Fibroblast of upper back skin (primary cell): Measurements from ENCODE around the gene FHIT.
"Not testable (repeated sequence)": the region's sequence is repeated elsewhere in the genome, so short reads cannot be mapped to it uniquely, and the experiment has no call there.

Source experiments
- DNase-seq: peaks from one replicate; pipeline ENCODE4 v3.0.0-alpha.2; 2013

The FHIT gene

DNA sequence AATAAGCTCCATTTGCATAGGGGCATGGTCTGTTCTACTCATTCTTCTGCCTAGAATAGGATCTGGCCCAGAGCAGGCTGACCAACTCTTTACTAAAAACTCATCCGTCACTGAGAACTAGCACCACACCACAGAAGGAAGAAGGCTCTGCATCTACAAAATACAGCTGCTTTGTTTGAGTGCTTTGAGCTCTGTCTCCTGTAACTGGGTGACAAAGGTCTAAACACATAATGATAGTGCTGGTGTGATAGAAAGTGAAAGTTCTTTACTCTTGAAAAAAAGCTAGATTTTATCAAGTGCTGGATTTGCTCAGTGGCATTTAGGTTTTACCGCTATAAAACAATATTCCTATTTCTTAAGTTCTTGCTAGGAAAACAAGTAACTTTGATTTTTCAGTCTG is 140.7 kb downstream of the FHIT start:
- no peak for DNase-seq

DNA sequence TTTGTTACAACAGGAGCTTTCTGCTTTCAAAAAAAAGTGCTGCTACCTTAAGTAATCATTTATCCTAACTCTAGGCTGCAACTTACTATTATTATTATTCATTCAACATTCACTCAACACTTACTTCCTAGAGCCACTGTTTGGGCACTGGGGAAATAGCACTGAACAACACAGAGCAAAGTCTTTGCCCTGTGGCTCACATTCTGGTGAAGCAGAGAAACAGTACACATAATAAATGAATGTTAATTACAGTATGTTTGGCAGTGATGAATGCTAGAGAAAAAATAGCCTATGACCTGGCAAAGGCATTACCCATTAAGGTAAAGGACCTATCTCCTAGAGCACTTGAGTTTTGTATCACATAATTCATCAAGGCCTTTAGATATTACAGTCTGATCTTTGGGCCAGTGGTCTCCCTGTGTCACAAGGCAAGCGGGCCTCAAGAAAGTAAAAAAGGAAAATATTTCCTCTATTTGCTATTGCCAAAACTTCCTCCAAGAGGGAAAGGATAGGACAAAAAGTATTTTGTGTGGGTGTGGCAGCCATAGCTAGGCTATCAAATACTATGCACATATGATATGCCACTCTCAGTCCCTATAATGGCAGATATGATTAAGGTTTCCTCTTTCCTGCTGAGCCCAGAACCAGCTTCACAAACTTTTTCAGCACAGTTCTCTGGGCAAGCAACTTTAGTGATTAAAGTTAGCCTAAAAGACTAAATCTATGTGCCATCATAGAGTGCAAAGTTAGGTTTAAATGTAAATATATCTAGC is 142.8 kb downstream of the FHIT start:
- DNase-seq, result no peak

DNA sequence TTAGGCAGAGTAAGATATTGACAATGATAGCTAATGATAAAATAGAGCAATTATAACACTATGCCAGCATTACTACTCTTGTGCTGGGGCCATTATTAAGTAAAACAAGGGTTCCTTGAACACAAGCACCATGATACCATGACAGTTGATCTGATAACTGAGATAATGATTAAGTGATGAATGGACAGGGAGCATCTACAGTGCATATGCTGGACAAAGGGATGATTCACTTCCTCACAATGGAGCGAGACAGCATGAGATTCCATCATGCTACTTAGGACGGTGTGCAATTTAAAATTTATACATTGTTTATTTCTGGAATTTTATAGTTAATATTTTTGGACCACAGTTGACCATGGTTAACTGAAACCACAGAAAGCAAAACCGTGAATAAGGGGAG is 156.6 kb downstream of the FHIT start:
- no peak for DNase-seq

DNA sequence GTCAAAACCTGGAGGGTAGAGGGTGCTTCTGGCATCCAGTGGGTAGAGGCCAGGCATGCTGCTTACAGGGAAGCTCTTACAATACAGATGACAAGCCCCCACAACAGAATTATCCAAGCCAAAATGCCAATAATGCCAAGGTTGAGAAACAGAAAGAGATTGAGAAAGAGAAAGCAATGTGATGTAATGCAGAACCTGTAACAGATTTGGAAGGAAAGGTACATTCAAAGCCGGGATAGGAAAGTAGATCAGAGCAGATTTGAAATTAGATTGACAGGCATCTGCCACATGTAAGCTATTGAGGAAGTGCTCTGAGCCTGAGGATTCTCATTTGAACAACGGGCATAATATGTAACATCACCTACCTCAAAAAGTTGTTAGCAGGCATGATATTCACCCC is 157.9 kb downstream of the FHIT start:
- DNase-seq, result no peak

DNA sequence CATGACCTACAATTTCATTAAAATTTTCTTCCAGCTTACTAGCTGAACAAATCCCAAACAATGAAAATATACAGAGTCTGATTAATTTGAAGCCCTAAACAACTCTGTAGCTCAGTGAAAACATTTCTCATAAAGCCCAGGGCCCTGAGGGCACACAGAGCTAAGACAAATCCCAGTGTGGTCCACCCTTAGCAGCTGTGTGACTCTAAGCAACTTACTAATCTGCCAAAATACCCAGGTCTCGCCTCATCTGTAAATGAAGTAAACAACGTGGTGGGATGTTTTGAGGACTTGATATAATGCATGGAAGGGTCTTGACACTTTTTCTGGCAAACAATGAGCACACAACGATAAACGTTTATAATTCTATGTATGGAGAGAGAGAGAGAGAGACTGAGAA is 158.4 kb downstream of the FHIT start:
- DNase-seq, result no peak

DNA sequence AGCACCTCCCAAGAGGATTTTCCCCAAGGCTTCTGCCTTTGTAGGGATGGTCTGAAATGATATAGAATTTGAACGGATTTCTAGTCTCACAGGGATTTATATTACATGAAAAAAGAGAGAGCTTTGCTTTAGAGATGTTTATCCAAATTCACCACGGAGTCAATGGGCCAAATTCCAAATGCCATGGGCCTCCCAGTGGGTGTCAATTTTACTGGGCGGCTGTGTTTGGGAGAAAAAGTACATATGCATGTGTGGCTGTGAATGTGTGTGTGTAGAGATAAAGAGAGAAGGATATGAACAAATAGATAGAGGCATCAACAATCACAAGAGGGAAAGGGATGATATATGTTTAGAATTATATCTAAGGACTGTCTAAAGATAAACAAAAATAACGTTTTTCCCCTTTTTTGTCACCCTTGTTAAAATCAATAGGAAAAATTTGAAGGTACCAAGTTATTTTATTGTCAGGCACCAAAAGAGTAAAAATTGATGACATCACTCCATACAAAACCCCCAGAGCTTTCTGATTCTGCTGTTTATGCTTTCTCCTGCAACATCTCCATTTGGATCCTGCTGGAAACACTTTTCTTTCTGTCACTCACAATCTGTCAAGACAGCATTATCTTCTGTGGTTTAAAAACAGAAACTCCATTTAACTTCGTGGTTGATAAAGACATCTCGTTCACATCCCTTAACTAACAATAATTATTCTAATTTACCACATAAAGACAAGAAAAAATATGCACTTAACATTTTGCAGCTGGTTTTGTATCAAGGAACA is 160.7 kb downstream of the FHIT start:
- DNase-seq, result no peak

DNA sequence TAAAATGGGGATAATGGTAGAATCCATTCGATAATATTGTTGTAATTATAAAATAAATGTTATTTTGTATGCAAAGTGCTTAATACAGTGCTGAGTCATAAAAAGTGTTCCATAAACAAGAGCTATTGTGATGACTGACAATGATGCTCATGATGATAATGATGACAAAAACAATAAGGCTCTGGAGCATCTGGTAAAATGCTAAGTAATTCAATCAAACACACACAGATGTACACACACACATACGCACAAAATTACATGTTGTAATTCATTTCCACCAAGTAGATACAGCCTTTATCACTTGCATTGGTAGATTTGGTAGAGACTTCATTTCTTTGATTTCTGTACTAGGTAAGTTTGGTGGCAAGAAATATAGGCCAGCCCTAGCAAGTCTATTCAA is 163.8 kb downstream of the FHIT start:
- no peak for DNase-seq

DNA sequence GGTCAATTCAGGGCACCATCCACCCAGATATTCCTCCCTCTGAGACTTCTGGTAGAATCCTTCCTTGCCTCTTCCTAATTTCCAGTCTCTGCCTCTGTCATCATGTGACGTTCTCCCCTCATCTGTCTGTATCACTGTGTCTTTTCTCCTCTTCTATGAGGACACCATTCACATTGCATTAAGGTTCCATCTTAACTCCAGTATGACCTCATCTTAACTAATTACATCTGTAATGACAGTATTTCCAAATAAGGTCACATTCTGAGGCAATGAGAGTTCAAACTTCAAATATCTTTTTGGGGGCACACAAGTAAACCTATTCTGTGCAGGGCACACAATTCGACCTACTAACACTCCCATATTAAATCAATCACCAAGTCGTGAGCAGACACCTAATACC is 169.7 kb downstream of the FHIT start:
- no peak for DNase-seq

DNA sequence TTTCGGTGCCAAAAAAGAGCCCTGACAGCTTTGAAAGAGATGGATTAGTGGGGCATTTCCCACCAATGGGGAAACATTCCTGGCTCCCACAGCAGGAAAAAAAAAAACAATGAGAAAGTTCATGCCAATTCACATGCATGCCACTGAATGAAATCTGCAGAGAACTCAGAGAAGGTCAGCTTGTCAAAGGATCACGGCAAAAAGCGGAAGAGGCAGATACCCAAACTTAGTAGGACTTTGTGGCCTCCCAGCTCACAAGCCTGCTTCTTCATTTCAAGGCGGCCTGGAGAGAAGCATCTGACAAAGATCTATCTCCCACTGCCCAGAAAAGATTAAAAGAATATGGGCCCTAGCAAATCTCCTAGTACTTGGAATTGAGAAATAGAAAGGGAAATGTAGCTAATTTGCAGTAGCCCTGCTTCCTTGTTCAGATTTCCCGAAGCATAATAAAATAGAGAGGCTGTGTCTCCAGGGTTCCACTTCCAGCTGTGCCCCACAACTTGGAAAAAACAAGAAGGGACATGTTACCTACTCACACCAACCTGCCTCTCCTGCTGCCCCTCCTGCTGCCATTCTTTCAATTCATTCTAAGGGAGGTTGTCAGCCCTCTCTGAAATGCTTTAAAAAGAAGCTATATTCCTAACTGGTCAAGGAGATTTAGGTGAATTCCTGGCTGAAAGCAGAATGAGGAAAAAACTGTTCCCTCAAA is 170.4 kb downstream of the FHIT start:
- no peak for DNase-seq

DNA sequence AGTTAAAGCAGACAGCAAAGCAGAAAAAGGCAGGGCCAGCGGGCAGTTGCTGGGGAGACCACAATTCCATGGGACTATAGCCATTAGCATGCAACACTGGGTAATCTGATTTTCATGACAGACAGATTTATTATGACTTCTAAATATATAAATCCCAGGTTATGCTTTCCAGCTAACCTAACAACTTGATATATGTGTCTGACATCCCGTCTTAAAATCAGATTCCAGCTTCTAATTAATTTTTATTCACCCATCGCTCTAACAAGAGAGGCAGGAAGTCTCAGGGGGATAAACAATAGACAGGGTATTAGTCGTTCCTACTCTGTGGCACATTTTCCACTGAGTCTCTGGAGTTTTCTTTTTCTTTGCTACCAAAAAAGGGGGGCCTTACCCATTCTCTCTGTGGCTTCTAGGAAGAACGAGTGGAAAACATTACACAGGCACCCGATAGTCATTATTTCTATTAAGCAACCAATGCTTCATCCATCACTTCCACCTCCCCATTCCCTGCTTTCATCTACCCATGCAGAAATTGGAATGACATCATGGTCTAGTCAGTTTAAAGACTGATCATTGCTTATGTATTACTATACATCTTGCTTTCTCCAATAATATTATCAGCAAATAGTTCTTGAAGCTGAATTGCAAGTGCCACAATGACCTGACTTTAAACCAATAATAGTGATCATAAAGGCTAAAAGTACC is 173.1 kb downstream of the FHIT start:
- no peak for DNase-seq

DNA sequence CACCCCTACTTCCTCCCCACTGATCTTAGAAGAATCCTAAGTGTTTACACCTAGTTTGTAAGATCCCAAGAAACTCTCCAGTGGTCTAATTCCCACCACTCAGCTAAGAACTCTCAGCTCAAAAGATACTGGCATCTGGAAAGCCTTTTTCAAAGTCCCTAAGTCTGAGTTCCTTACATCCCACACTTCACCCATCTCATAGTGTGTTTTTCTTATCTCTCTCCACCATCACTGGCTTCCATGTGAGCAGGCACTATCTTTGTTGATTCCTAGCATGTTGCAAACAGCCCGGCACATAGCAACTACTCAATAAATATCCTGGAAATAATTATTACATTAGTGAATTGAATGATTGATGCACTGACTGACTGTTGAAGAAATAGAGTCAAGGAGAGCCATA is 173.7 kb downstream of the FHIT start:
- DNase-seq, result no peak

DNA sequence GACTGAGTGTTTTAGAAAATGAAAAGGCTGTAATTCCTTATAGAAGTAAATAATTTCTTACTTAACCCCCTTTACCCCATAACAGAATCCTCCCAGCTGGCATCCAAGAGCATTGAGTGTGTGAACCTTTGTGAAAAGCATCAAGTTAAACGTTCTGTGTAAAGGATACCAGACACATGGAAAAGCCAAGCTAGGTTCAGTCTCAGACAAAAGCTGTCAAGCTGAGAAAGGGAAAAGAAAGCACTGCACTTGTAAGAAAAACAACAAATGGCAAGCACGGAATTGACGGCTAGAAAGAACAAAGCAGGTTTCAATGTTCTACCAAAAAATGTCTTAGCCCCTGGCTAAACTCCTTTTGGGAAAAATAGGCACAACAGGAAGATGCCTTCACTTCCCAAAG is 176.5 kb downstream of the FHIT start:
- no peak for DNase-seq

DNA sequence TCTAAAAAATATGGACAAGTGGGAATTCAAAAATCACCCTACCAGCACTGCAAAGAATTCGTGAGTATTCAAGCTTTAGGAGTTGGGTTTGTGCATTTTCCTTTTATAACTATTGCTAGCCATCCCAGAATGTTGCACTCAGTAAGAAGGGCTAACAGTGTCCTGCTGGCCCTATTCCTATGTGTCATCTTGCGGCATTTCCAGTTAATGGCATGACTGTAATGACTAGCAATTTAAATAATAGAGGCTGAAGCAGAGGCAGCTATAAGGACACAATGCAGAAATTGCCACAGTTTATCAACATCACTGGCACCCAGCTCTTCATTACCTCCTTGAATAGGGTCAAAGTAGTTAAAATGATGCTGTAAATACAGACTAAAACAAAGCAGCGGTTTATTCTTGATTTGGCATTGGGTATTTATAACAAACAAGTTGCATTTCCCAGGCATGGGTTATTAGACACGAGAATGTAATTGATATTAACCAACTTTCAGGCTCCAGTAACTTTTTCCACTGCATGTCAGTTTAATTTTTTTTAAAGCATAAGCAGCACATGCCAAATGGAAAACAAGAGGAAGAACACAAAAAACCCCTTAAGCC is 177.6 kb downstream of the FHIT start:
- DNase-seq, result no peak

DNA sequence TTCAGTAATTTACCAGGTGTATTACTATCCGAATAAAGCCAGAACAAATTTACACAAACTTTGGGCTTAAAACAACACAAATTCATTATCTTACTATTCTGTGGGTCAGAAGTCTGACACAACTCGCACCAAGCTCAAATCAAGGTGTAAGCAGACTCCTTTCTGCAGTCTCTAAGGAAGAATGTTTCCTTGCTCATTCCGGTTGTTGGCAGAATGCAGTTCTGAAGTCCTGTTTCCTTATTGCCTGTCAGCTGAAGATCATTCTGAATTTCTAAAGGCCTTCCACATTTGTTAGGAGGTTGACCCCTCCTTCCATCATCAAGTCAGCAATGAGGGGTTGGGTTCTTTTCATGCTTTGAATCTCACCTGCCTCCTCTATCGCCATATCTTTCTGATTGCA is 183.2 kb downstream of the FHIT start:
- DNase-seq, result no peak

DNA sequence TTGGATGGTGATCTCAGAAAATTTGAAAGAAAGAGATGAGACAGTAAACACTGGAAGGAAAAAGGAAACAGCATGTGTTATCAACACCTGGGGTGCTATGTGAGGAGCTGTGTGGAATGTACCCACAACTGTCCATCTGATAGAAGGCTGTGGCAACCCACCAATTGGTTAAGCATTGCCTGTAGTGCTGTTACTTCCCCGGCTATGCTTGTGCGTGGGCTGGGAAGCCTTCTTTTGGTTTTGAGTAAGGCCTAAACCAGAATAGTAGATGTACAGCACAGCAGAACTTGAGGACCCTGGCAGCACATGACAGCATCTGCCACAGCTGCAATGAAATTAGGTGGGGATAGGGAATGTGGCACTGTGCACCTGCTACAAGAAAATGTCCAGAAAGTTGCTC is 184.5 kb downstream of the FHIT start:
- DNase-seq, result no peak

DNA sequence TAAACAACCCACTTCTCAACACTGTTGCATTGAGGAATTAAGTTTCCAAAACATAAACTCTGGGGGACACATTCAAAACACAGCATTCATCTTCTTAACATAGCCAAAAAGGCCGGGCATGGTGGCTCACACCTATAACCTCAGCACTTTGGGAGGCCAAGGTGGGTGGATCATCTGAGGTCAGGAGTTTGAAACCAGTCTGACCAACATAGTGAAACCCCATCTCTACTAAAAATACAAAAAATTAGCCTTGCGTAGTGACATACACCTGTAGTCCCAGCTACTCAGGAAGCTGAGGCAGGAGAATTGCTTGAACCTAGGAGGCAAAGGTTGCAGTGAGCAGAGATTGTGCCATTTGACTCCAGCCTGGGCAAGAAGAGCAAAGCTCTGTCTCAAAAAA is 185.0 kb downstream of the FHIT start:
- DNase-seq, result not testable (repeated sequence)

DNA sequence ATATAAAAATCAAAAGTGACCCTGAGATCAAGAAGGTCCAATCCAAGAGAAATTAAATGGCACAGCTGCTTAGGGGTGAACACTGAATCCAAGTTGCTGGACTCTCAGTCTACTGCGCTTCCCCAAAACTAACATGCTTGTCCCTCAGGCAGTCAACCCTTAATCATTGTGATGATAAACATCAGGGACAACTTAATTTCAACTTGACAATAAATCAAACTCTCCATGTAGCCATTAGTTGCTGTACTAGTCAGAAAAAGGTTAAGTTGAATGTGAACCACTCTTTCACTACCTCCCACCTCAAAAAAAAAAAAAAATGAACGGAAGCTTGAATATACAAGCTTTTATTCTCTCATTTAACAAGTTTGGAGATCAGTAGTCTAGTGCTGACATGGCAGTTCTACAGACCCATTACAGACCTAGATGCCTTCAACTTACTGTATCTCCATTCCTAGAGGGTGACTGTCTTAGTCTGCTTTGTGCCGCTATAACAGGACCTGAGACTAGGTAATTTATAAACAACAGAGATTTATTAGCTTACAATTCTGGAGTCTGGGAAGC is 185.7 kb downstream of the FHIT start:
- DNase-seq, result no peak

DNA sequence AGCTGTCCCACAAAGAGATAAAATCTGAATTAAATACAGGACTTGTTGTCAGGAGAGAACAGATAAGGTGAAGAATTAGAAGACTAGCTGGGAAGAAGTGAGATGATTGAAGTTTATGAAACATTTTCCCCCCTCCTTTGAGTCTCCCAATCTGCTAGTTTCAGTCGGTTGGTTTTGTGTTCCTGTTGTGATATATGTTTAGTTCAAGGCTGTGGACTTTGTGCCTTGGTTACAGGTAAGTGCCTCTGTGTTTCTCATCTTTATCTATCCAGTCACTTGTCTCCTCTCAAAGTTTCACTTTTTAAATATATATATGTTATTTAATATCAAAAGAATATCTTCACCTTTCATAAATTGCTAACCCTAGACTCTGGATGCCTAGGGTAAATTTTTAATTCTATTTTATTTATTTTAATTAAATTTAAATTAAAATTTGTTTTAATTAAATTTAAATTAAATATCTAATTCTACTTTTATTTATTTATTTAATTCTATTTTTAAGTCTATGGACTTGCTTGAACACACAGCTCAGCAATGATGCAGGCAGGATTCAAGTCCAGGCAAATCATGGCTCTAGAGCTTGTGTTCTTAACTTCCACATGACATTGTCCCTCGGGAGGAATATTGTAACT is 190.0 kb downstream of the FHIT start:
- no peak for DNase-seq

DNA sequence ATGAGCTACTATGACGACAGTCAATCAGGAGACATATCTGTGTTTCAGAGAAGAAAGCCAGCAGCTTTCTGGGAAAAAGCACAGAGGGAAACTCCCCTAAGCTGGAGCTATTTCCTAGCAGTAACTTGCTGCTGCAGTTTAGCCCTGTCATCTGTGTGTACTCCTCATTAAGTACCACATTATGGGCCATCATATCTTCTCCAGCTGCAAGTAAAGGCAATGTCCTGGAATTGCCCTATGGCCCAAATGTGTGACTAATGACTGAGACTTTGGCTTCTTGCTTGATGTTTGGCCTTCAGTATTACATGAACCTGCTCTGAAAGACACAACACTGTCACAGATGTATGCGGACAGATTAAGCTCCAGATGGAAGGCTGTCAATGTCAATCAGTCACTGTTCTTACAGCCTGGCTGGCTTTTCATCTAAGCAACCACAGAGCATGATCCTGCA is 190.8 kb downstream of the FHIT start:
- no peak for DNase-seq

DNA sequence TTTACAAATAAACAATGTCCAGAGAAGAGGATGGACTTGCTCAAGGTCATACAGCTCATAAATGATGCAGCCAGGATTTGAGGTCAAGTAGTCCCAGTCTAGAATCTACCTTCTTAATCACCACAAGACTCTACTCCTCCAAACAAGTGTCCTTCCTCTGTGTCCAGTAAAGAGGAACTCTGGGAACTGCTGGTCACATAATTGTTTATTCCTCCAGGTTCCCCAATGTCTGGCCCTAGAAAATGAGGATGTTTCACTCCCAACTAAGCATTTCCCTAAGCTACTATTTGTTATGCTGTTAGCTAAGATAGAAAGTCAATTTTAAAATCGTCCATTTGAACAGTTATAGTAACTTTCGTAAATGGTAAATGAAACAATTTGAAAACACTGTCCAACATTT is 192.4 kb downstream of the FHIT start:
- DNase-seq, result no peak

DNA sequence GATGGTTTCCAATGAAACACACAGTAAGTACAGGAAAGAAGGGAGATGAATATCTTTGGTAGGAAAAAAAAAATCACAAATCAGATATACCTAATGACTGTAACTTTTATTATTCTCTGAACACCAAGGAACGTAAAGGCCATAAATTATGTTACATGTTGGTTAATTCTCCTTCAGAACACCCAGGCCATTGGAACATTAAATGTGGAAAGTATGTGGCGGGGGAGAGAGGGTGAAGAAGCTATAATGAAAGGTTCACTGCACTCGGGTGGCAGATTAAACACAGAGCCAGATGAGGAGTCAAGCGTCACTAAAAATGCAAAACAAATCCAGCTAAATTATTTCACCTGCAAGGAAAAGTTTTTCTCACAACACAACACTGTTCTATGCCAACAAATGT is 193.8 kb downstream of the FHIT start:
- no peak for DNase-seq

DNA sequence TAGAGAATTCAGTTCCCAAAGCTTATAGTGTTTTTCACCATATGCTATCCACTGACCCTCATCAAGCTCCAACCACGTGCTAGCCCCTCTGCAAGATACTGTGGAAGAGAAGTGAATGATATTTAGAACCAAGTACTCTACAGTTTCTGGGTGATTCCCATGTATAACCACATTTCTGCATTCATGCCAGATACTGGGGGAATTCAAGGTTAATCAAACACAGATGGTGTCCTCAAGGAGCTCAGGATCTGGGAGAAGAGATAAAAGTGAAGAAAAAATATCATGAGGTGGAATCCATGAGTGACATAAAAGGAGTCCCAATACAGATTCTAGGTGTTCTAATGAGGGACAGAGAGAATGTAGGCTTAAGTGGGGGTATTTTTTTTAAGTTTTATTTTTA is 195.8 kb downstream of the FHIT start:
- DNase-seq, result peak; percentile 18
